ENCODE measurements around the gene COX6B2. TPM values are rescaled to one million over a fixed set of nuclear protein-coding genes. Genes with fewer than 3 reads are reported as not detected.

The COX6B2 gene
- polyA plus RNA-seq, 4 donors = 0.07 to 0.09 TPM; not detected in 2

DNA sequence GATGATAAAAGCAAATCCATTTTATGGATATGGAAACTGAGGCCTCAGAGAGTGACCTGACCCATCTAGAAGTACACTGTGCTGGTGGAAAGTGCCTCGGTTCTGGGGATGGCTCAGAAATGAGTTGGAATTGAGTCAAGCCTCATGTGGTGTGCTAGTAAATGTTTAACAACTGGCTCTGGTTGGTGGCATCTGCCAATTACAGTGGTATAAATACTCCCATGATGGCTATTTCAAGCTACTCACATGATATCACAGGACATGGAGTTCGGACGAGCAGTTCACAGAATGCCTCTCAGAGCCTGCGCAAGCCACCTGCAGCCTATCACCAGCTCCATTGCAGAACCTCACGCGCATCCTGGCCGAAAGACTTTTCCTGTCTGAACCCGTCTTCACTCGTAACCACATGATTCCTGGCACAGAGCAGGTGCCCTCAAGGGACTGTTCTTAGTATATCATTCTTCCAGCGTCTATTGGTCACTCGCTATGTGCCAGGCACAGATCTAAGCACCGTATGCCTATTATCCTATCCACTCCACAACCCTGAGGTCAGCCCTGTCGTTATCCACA is 38.5 kb downstream of the COX6B2 start:
- FAIRE-seq = no peak
- H3K4me1 ChIP-seq (ENCODE audit: control insufficient read depth in 3 of 3, insufficient read depth in 2 of 3, low read depth in 1 of 3, low read length in 2 of 3) = peaks cover 0 to 14% (median 0%) of the 10 kb centered on the region in 3 donors
- H3K27ac ChIP-seq (ENCODE audit: low read depth in 1 of 3, low read length in 2 of 3) = no peak overlapping the region
- peaks cover 0 to 90% (median 9%) of the 10 kb centered on the region in 3 donors for H3K36me3 ChIP-seq (ENCODE audit: control insufficient read depth in 3 of 3, insufficient read depth in 2 of 3, low read depth in 1 of 3, low read length in 3 of 3)
- no peak for DNase-seq
- 87 to 93% (median 91%) methylated on average over 13 of the region's 13 CpGs for WGBS, 3 donors
- peaks cover 0 to 3% (median 0%) of the 10 kb centered on the region in 3 donors for H3K27me3 ChIP-seq (ENCODE audit: control insufficient read depth in 3 of 3, insufficient read depth in 3 of 3, low read length in 3 of 3)
- peaks cover 0 to 10% of the 10 kb centered on the region in 2 donors for H3K9me3 ChIP-seq (ENCODE audit: control insufficient read depth in 2 of 2, insufficient read depth in 1 of 2, low read depth in 1 of 2, low read length in 1 of 2)
- H3K4me3 ChIP-seq (ENCODE audit: low read depth in 1 of 3, low read length in 3 of 3) = no peak overlapping the region

- Histone ChIP-seq H3K27me3 (ENCODE audit: control insufficient read depth in 3 of 3, insufficient read depth in 3 of 3, low read length in 3 of 3) (no peaks in the 10 kb centered on the region), H3K4me3 (ENCODE audit: low read depth in 1 of 3, low read length in 3 of 3) (no peak overlapping the region), H3K4me1 (ENCODE audit: control insufficient read depth in 3 of 3, insufficient read depth in 2 of 3, low read depth in 1 of 3, low read length in 2 of 3) (peaks cover 0 to under 1% (median 0%) of the 10 kb centered on the region in 3 donors), H3K9me3 (ENCODE audit: control insufficient read depth in 2 of 2, insufficient read depth in 1 of 2, low read depth in 1 of 2, low read length in 1 of 2) (peaks cover 0 to 15% of the 10 kb centered on the region in 2 donors), H3K27ac (ENCODE audit: low read depth in 1 of 3, low read length in 2 of 3) (no peak overlapping the region), H3K36me3 (ENCODE audit: control insufficient read depth in 3 of 3, insufficient read depth in 2 of 3, low read depth in 1 of 3, low read length in 3 of 3) (peaks cover 0 to 84% (median 7%) of the 10 kb centered on the region in 3 donors)
- FAIRE-seq (no peak), DNase-seq (no peak)
- WGBS, 3 donors = 86 to 95% (median 91%) methylated on average over 8 of the region's 8 CpGs
Measured at GRCh38 chr19:55314396-55314795, 40.1 kb downstream of the COX6B2 start.

- Histone ChIP-seq H3K36me3 (ENCODE audit: control insufficient read depth in 3 of 3, insufficient read depth in 2 of 3, low read depth in 1 of 3, low read length in 3 of 3) (peaks cover 0 to 78% (median 7%) of the 10 kb centered on the region in 3 donors), H3K27ac (ENCODE audit: low read depth in 1 of 3, low read length in 2 of 3) (no peak overlapping the region), H3K27me3 (ENCODE audit: control insufficient read depth in 3 of 3, insufficient read depth in 3 of 3, low read length in 3 of 3) (no peaks in the 10 kb centered on the region), H3K4me1 (ENCODE audit: control insufficient read depth in 3 of 3, insufficient read depth in 2 of 3, low read depth in 1 of 3, low read length in 2 of 3) (no peaks in the 10 kb centered on the region), H3K4me3 (ENCODE audit: low read depth in 1 of 3, low read length in 3 of 3) (no peak overlapping the region), H3K9me3 (ENCODE audit: control insufficient read depth in 2 of 2, insufficient read depth in 1 of 2, low read depth in 1 of 2, low read length in 1 of 2) (peaks cover 0 to 22% of the 10 kb centered on the region in 2 donors)
- DNase-seq (no peak), FAIRE-seq (no peak)
- 82 to 88% (median 87%) methylated on average over 38 to 47 of the region's 47 CpGs for WGBS, 3 donors
Measured at GRCh38 chr19:55312621-55313512, 41.7 kb downstream of the COX6B2 start.

- H3K27ac ChIP-seq (ENCODE audit: low read depth in 1 of 3, low read length in 2 of 3) = no peak overlapping the region
- H3K27me3 ChIP-seq (ENCODE audit: control insufficient read depth in 3 of 3, insufficient read depth in 3 of 3, low read length in 3 of 3) = no peaks in the 10 kb centered on the region
- WGBS, 3 donors = 77 to 85% (median 82%) methylated on average over 12 to 18 of the region's 18 CpGs
- no peak for FAIRE-seq
- no peak overlapping the region for H3K4me3 ChIP-seq (ENCODE audit: low read depth in 1 of 3, low read length in 3 of 3)
- H3K4me1 ChIP-seq (ENCODE audit: control insufficient read depth in 3 of 3, insufficient read depth in 2 of 3, low read depth in 1 of 3, low read length in 2 of 3) = no peaks in the 10 kb centered on the region
- peaks cover 0 to 21% of the 10 kb centered on the region in 2 donors for H3K9me3 ChIP-seq (ENCODE audit: control insufficient read depth in 2 of 2, insufficient read depth in 1 of 2, low read depth in 1 of 2, low read length in 1 of 2)
- DNase-seq = no peak
- peaks cover 0 to 69% (median 7%) of the 10 kb centered on the region in 3 donors for H3K36me3 ChIP-seq (ENCODE audit: control insufficient read depth in 3 of 3, insufficient read depth in 2 of 3, low read depth in 1 of 3, low read length in 3 of 3)
Measured at GRCh38 chr19:55311797-55312196, 42.7 kb downstream of the COX6B2 start.

- Histone ChIP-seq H3K4me1 (ENCODE audit: control insufficient read depth in 3 of 3, insufficient read depth in 2 of 3, low read depth in 1 of 3, low read length in 2 of 3) (no peaks in the 10 kb centered on the region), H3K27me3 (ENCODE audit: control insufficient read depth in 3 of 3, insufficient read depth in 3 of 3, low read length in 3 of 3) (no peaks in the 10 kb centered on the region), H3K4me3 (ENCODE audit: low read depth in 1 of 3, low read length in 3 of 3) (no peak overlapping the region), H3K36me3 (ENCODE audit: control insufficient read depth in 3 of 3, insufficient read depth in 2 of 3, low read depth in 1 of 3, low read length in 3 of 3) (peaks cover 0 to 65% (median 4%) of the 10 kb centered on the region in 3 donors), H3K27ac (ENCODE audit: low read depth in 1 of 3, low read length in 2 of 3) (no peak overlapping the region), H3K9me3 (ENCODE audit: control insufficient read depth in 2 of 2, insufficient read depth in 1 of 2, low read depth in 1 of 2, low read length in 1 of 2) (peaks cover 0 to 17% of the 10 kb centered on the region in 2 donors)
- DNase-seq (no peak), FAIRE-seq (no peak)
- WGBS, 3 donors = 69 to 81% (median 74%) methylated on average over 9 of the region's 9 CpGs
Measured at GRCh38 chr19:55311397-55311796, 43.1 kb downstream of the COX6B2 start.

GRCh38 chr19:55310498-55310897 is 44.0 kb downstream of the COX6B2 start:
- H3K27me3 ChIP-seq (ENCODE audit: control insufficient read depth in 3 of 3, insufficient read depth in 3 of 3, low read length in 3 of 3) = no peaks in the 10 kb centered on the region
- 74 to 78% (median 77%) methylated on average over 7 of the region's 7 CpGs for WGBS, 3 donors
- H3K4me1 ChIP-seq (ENCODE audit: control insufficient read depth in 3 of 3, insufficient read depth in 2 of 3, low read depth in 1 of 3, low read length in 2 of 3) = no peaks in the 10 kb centered on the region
- no peak for FAIRE-seq
- H3K4me3 ChIP-seq (ENCODE audit: low read depth in 1 of 3, low read length in 3 of 3) = no peak overlapping the region
- H3K9me3 ChIP-seq (ENCODE audit: control insufficient read depth in 2 of 2, insufficient read depth in 1 of 2, low read depth in 1 of 2, low read length in 1 of 2) = peaks cover 0 to 12% of the 10 kb centered on the region in 2 donors
- H3K36me3 ChIP-seq (ENCODE audit: control insufficient read depth in 3 of 3, insufficient read depth in 2 of 3, low read depth in 1 of 3, low read length in 3 of 3) = peaks cover 0 to 61% (median 0%) of the 10 kb centered on the region in 3 donors
- DNase-seq = no peak
- H3K27ac ChIP-seq (ENCODE audit: low read depth in 1 of 3, low read length in 2 of 3) = no peak overlapping the region

GRCh38 chr19:55309448-55309847 is 45.1 kb downstream of the COX6B2 start:
- Histone ChIP-seq H3K27me3 (ENCODE audit: control insufficient read depth in 3 of 3, insufficient read depth in 3 of 3, low read length in 3 of 3) (no peaks in the 10 kb centered on the region), H3K4me1 (ENCODE audit: control insufficient read depth in 3 of 3, insufficient read depth in 2 of 3, low read depth in 1 of 3, low read length in 2 of 3) (no peaks in the 10 kb centered on the region), H3K4me3 (ENCODE audit: low read depth in 1 of 3, low read length in 3 of 3) (no peak overlapping the region), H3K36me3 (ENCODE audit: control insufficient read depth in 3 of 3, insufficient read depth in 2 of 3, low read depth in 1 of 3, low read length in 3 of 3) (peaks cover 0 to 52% (median 0%) of the 10 kb centered on the region in 3 donors), H3K27ac (ENCODE audit: low read depth in 1 of 3, low read length in 2 of 3) (no peak overlapping the region), H3K9me3 (ENCODE audit: control insufficient read depth in 2 of 2, insufficient read depth in 1 of 2, low read depth in 1 of 2, low read length in 1 of 2) (peaks cover 0 to 12% of the 10 kb centered on the region in 2 donors)
- 90 to 91% (median 91%) methylated on average over 5 of the region's 5 CpGs for WGBS, 3 donors
- FAIRE-seq = no peak
- DNase-seq = no peak

GRCh38 chr19:55308281-55308680 is 46.2 kb downstream of the COX6B2 start:
- FAIRE-seq (no peak), DNase-seq (no peak)
- Histone ChIP-seq H3K36me3 (ENCODE audit: control insufficient read depth in 3 of 3, insufficient read depth in 2 of 3, low read depth in 1 of 3, low read length in 3 of 3) (peaks cover 0 to 42% (median 0%) of the 10 kb centered on the region in 3 donors), H3K4me1 (ENCODE audit: control insufficient read depth in 3 of 3, insufficient read depth in 2 of 3, low read depth in 1 of 3, low read length in 2 of 3) (no peaks in the 10 kb centered on the region), H3K27ac (ENCODE audit: low read depth in 1 of 3, low read length in 2 of 3) (no peak overlapping the region), H3K4me3 (ENCODE audit: low read depth in 1 of 3, low read length in 3 of 3) (no peak overlapping the region), H3K9me3 (ENCODE audit: control insufficient read depth in 2 of 2, insufficient read depth in 1 of 2, low read depth in 1 of 2, low read length in 1 of 2) (peaks cover 0 to 12% of the 10 kb centered on the region in 2 donors), H3K27me3 (ENCODE audit: control insufficient read depth in 3 of 3, insufficient read depth in 3 of 3, low read length in 3 of 3) (no peaks in the 10 kb centered on the region)
- WGBS, 3 donors = 87 to 93% (median 89%) methylated on average over 9 to 11 of the region's 11 CpGs

Data from small intestine (tissue), 7 donors.